Esophagus muscularis mucosa (tissue), 4 donors: ENCODE results near the gene ERBB2. TPM values are rescaled to one million over a fixed set of nuclear protein-coding genes. Genes with fewer than 3 reads are reported as not detected.
A peak's percentile ranks its signal among the peaks of the same experiment; 100 is the strongest.

Experiments used
- DNase-seq: peaks from one replicate; pipeline ENCODE4 v3.0.0-alpha.2; 2017; ENCODE audit errors: extremely low spot score
- H3K27ac ChIP-seq, 4 donors: fragments of 200-600 bp; sonication (generic); replicated peaks in 1 of 4; 1 replicate in 3 of 4; 2 replicates in 1 of 4; pipeline ENCODE4 v1.5.1; 2016 to 2019; ENCODE audit warnings: mild to moderate bottlenecking in 1 of 4
- H3K27me3 ChIP-seq, 4 donors: fragments of 200-600 bp; sonication (generic); one replicate each; pipeline versions ENCODE4 v1.5.1 to v1.6.0; 2016 to 2019
- H3K36me3 ChIP-seq, 4 donors: fragments of 200-600 bp; sonication (generic); one replicate each; pipeline ENCODE4 v1.5.1; 2016 to 2019
- H3K4me1 ChIP-seq, 4 donors: fragments of 200-600 bp; sonication (generic); one replicate each; pipeline ENCODE4 v1.5.1; 2016 to 2019
- H3K4me3 ChIP-seq, 4 donors: fragments of 200-600 bp; sonication (generic); 1 replicate in 2 of 4; 2 replicates in 2 of 4; pipeline ENCODE4 v1.5.1; 2016 to 2019; ENCODE audit warnings: mild to moderate bottlenecking in 4 of 4, moderate library complexity in 1 of 4
- H3K9me3 ChIP-seq, 4 donors: fragments of 200-600 bp; sonication (generic); 1 replicate in 3 of 4; 2 replicates in 1 of 4; pipeline ENCODE4 v1.5.1; 2016 to 2019
- EP300 ChIP-seq: sonication (generic); formaldehyde crosslinking; IDR thresholded peaks from one replicate; pipeline ENCODE4 v1.6.1; 2017; ENCODE audit warnings: antibody characterized with exemption
- POLR2A ChIP-seq: fragments of 450-650 bp; IDR thresholded peaks from one replicate; pipeline ENCODE4 v1.6.1; 2017; ENCODE audit warnings: antibody characterized with exemption, moderate library complexity, mild to moderate bottlenecking, low read depth
- POLR2AphosphoS5 ChIP-seq, 2 donors: sonication (generic); formaldehyde crosslinking; IDR thresholded peaks; one replicate each; pipeline ENCODE4 v1.6.1; 2017; ENCODE audit warnings: antibody characterized with exemption in 2 of 2
- WGBS: methylation state at CpG from one replicate; pipeline ENCODE4 v1.1.5; 2018; 5-methylcytosine and 5-hydroxymethylcytosine counted together
- intact Hi-C: fragments of 100-400 bp; cut with DNase I; formaldehyde crosslinking; loops from one replicate; pipeline ENCODE4 v1.15.1; 2023
- total RNA-seq, 4 donors: library from RNA; depleted of rRNA; stranded (reverse); fragments of >200 nt; gene quantifications; one replicate each; pipeline versions ENCODE4 v1.1.0 to v1.2.1, GENCODE V29; 2016
- TF ChIP-seq, protein P1 (sequence below), 3 experiments: fragments of 200-600 bp in 2 of 3; fragments of 450-650 bp in 1 of 3; sonication (generic) in 2 of 3; IDR thresholded peaks; one replicate each; pipeline ENCODE4 v1.5.1; 2017 to 2019; ENCODE audit warnings: antibody characterized with exemption in 3 of 3, mild to moderate bottlenecking in 2 of 3, moderate library complexity in 1 of 3

ERBB2 gene
- total RNA-seq, 4 donors from 2014 or later = 36.8 to 67.7 (median 57.7) TPM

DNA sequence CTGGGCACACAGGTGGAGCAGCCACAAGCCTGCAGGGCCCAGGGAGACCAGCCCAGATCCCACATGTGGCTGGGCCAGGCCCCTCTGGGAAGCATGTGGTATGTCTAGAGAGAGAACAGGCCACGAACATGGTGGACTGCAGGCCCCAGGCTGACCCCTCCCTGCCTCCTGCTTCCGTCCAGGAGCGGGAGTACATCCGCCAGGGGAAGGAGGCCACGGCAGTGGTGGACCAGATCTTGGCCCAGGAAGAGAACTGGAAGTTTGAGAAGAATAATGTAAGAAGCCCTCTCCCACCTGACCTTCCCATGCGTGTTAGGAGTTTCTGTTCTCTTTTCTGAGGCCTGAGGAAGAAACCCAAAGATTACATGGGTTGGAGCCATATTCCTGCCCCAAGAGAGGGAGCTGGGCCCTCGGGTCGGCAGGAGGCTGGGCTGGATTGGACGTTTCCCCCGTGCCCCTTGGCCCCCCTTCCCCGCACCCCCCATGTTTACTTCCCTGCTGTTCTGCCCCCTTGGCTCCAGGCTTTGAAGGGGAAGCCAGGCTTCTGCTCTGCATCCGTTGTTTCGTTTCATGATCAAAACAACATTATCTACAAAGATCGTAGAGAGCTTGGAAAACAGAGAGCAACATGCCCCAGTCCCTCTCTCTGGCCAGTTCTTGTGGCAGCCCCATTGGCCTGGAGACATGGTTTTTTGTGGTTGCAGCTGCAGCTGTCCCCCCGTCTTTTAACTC, 40.4 kb upstream of the ERBB2 start:
- Histone ChIP-seq H3K27ac (peak overlapping the region; percentile 59 to 73 (median 64)), H3K36me3 (peaks cover 25 to 84% (median 61%) of the 10 kb centered on the region in 4 donors), H3K4me1 (peaks cover 46 to 64% (median 58%) of the 10 kb centered on the region in 4 donors), H3K27me3 (no peaks in the 10 kb centered on the region), H3K4me3 (no peak overlapping the region), H3K9me3 (no peaks in the 10 kb centered on the region)
- WGBS = 45% methylated on average over 11 of the region's 15 CpGs
- no peak for DNase-seq
- intact Hi-C loops = no loop called here
- TF ChIP-seq, protein P1, sequence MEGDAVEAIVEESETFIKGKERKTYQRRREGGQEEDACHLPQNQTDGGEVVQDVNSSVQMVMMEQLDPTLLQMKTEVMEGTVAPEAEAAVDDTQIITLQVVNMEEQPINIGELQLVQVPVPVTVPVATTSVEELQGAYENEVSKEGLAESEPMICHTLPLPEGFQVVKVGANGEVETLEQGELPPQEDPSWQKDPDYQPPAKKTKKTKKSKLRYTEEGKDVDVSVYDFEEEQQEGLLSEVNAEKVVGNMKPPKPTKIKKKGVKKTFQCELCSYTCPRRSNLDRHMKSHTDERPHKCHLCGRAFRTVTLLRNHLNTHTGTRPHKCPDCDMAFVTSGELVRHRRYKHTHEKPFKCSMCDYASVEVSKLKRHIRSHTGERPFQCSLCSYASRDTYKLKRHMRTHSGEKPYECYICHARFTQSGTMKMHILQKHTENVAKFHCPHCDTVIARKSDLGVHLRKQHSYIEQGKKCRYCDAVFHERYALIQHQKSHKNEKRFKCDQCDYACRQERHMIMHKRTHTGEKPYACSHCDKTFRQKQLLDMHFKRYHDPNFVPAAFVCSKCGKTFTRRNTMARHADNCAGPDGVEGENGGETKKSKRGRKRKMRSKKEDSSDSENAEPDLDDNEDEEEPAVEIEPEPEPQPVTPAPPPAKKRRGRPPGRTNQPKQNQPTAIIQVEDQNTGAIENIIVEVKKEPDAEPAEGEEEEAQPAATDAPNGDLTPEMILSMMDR (IDR thresholded peaks at IDR 0.05) = no peak
- TF ChIP-seq POLR2A (no peak), EP300 (no peak), POLR2AphosphoS5 (IDR thresholded peaks at IDR 0.05) (no peak)

DNA sequence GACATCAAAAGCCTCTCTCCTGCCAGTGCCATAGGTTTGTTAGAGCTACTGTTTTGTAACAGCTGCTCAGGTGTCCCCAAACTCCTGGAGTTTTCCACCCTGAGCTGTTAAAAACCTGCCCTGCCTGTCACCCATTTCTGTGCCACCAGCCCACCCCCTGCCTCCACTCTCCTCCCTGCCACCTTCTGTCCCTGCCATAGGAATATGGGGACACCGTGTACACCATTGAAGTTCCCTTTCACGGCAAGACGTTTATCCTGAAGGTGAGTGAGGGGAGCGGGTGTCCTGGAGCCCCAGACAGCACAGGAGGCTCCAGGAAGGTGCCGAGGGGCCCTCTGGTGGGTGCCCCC, 39.9 kb upstream of the ERBB2 start:
- TF ChIP-seq POLR2A (no peak), EP300 (no peak), POLR2AphosphoS5 (IDR thresholded peaks at IDR 0.05) (no peak)
- TF ChIP-seq, protein P1 (IDR thresholded peaks at IDR 0.05) = no peak
- intact Hi-C loops = no loop called here
- H3K4me1 ChIP-seq = peaks cover 44 to 69% (median 63%) of the 10 kb centered on the region in 4 donors
- peak overlapping the region; percentile 59 to 73 (median 64) for H3K27ac ChIP-seq
- H3K4me3 ChIP-seq = no peak overlapping the region
- peaks cover 0 to 3% (median 0%) of the 10 kb centered on the region in 4 donors for H3K27me3 ChIP-seq
- no peak for DNase-seq
- H3K36me3 ChIP-seq = peaks cover 25 to 79% (median 59%) of the 10 kb centered on the region in 4 donors
- H3K9me3 ChIP-seq = no peaks in the 10 kb centered on the region
- WGBS = 88% methylated on average over 5 of the region's 5 CpGs

DNA sequence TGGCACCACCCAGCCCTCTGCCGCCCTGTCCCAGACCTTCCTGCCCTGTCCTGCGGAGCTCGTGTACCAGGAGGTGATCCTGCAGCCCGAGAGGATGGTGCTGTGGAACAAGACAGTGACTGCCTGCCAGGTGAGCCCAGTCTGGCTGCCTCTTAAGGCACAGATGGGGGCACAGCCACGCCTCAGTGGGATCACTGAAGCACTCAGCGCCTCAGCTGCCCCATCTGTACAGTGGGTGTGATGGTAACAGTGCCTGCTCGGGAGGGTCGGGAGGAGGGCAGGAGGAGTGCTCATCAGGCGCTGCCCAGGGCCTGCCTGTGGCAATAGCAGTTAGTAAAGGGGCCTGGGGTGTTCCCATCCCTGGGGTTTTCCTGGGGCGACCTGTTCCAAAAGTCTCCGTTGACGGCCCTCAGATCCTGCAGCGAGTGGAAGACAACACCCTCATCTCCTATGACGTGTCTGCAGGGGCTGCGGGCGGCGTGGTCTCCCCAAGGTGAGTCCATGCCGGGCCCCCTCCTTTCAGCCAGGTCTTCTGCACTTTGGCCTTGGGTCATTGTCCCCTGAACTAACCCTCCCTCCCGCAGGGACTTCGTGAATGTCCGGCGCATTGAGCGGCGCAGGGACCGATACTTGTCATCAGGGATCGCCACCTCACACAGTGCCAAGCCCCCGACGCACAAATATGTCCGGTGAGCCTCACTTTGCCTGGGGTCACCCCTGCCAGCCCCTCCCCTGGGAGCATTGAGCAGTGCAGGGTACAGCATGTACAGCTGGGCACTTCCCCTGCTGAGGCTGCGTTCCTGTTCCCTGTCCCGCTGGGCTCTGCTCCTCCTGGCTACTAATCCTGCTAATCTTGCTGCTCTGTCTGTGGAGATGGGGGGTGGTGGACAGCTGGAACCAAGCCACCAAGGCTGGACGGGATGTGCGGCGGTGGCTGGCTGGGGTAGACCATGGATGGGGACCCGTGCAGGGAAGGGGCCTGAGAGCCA, 39.2 kb upstream of the ERBB2 start:
- intact Hi-C loops = no loop called here
- TF ChIP-seq, protein P1 (IDR thresholded peaks at IDR 0.05) = no peak
- peak; percentile 26 to 28 for TF ChIP-seq POLR2AphosphoS5 (IDR thresholded peaks at IDR 0.05)
- TF ChIP-seq POLR2A = no peak
- peaks cover 44 to 72% (median 67%) of the 10 kb centered on the region in 4 donors for H3K4me1 ChIP-seq
- peaks cover 25 to 73% (median 60%) of the 10 kb centered on the region in 4 donors for H3K36me3 ChIP-seq
- peaks cover 0 to 10% (median 2%) of the 10 kb centered on the region in 4 donors for H3K27me3 ChIP-seq
- no peaks in the 10 kb centered on the region for H3K9me3 ChIP-seq
- no peak overlapping the region for H3K4me3 ChIP-seq
- no peak for DNase-seq
- peak overlapping the region; percentile 59 to 73 (median 64) for H3K27ac ChIP-seq
- 89% methylated on average over 20 of the region's 35 CpGs for WGBS

DNA sequence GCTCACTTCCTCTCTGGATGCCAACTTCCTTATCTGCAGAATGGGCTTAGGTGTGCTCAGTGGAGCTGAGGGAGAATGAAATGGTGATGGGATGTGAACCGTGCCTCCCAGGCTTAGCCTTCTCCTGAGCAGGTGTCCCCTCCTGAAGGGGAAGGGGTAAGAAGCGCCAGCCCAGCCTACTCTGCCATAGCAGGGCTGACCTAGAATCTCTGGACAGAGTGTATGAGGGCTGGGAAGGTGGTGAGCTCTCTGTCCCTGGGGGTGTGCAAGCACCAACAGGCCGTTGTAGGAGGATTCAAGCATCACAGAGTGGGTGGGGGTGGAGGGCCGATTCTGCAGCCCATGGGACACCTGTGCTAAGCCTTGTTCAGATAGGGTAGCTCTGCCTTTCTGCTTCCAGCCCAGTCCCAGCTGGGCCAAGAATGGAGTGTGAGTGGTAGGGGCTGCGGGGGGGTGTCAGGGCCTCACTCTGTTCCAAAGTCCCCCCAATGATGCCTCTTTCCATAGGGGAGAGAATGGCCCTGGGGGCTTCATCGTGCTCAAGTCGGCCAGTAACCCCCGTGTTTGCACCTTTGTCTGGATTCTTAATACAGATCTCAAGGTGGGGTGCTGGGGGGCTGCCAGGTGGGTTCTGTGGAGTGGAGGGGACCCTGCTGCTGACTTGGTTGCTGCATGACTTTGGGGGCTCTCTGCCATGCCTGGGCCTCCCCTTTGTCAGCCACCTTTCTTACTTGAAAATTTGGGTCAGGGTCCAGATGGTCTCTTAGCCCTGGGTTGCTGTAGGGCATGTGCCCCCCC, 37.9 kb upstream of the ERBB2 start:
- H3K27ac ChIP-seq = peak overlapping the region; percentile 31 to 73 (median 60)
- WGBS = 61% methylated on average over 2 of the region's 8 CpGs

More for the DNA sequence above, 37.9 kb upstream of the ERBB2 start:
- intact Hi-C loops = no loop called here
- no peaks in the 10 kb centered on the region for H3K9me3 ChIP-seq
- H3K36me3 ChIP-seq = peaks cover 25 to 63% (median 50%) of the 10 kb centered on the region in 4 donors
- H3K4me1 ChIP-seq = peaks cover 47 to 85% (median 80%) of the 10 kb centered on the region in 4 donors
- TF ChIP-seq POLR2AphosphoS5 (IDR thresholded peaks at IDR 0.05) (no peak), POLR2A (no peak), EP300 (no peak)
- TF ChIP-seq, protein P1 (IDR thresholded peaks at IDR 0.05) = no peak
- no peak for DNase-seq
- no peak overlapping the region for H3K4me3 ChIP-seq
- H3K27me3 ChIP-seq = peaks cover 0 to 23% (median 11%) of the 10 kb centered on the region in 4 donors
